Adrenal gland (tissue), 12 donors: ENCODE measurements around the gene SULT1A3. TPM values are rescaled to one million over a fixed set of nuclear protein-coding genes. Genes with fewer than 3 reads are reported as not detected.
"Not testable (repeated sequence)": the region's sequence is repeated elsewhere in the genome, so short reads cannot be mapped to it uniquely, and the experiment has no call there.

Experiments used
- DNase-seq, 7 donors: peaks; one replicate each; pipeline ENCODE4 v3.0.0-alpha.2; 2019 to 2020
- H3K27ac ChIP-seq, 5 donors: fragments of 200-600 bp; sonication (generic) in 4 of 5; 1 replicate in 3 of 5; 2 replicates in 2 of 5; pipeline versions ENCODE4 v1.5.1 to v1.8.0; 2016 to 2020; ENCODE audit warnings: mild to moderate bottlenecking in 1 of 5
- H3K27me3 ChIP-seq: fragments of 200-600 bp; 2 replicates; pipeline ENCODE4 v1.8.0; 2021
- H3K36me3 ChIP-seq, 2 donors: fragments of 200-600 bp; replicated peaks in 1 of 2; 1 replicate in 1 of 2; 2 replicates in 1 of 2; pipeline versions ENCODE4 v1.5.1 to v1.8.0; 2018 to 2022
- H3K4me1 ChIP-seq, 2 donors: fragments of 200-600 bp; replicated peaks in 1 of 2; 1 replicate in 1 of 2; 2 replicates in 1 of 2; pipeline versions ENCODE4 v1.5.1 to v1.8.0; 2018 to 2021
- H3K4me3 ChIP-seq, 4 donors: fragments of 200-600 bp; sonication (generic) in 3 of 4; one replicate each; pipeline ENCODE4 v1.5.1; 2016 to 2018
- H3K9me3 ChIP-seq, 3 donors: fragments of 200-600 bp; sonication (generic) in 1 of 3; replicated peaks in 1 of 3; 1 replicate in 2 of 3; 2 replicates in 1 of 3; pipeline versions ENCODE4 v1.5.1 to v1.8.0; 2016 to 2021
- CTCF ChIP-seq, 6 experiments: fragments of 450-650 bp in 4 of 6; fragments of 200-600 bp in 2 of 6; sonication (generic) in 1 of 6; IDR thresholded peaks; 1 replicate in 5 of 6; 2 replicates in 1 of 6; pipeline versions ENCODE4 v1.5.1 to v1.8.0; 2016 to 2021; ENCODE audit warnings: antibody characterized with exemption in 6 of 6, mild to moderate bottlenecking in 2 of 6, moderate library complexity in 1 of 6
- POLR2A ChIP-seq, 2 donors: fragments of 450-650 bp; IDR thresholded peaks; one replicate each; pipeline ENCODE4 v1.6.1; 2017; ENCODE audit warnings: antibody characterized with exemption in 2 of 2, mild to moderate bottlenecking in 2 of 2, moderate library complexity in 1 of 2
- WGBS, 4 donors: extraction: QIAGEN DNeasy Blood & Tissue Kit in 2 of 4; methylation state at CpG; one replicate each; pipeline versions ENCODE4 v1.1.5 to v1.1.7; 2013 to 2017; 5-methylcytosine and 5-hydroxymethylcytosine counted together
- intact Hi-C, 2 donors: fragments of 100-400 bp; cut with DNase I; formaldehyde crosslinking; loops; one replicate each; pipeline versions ENCODE4 v1.14.1 to v1.15.0; 2022 to 2023
- polyA plus RNA-seq, 3 donors: library from polyadenylated mRNA; stranded (reverse); fragments of 200-250 nt in 2 of 3; fragments of 350-450 nt in 1 of 3; fragmentation: Illumina TruSeq in 1 of 3; extraction: RNeasy Lipid Tissue Mini Kit (QIAGEN cat#74804) in 1 of 3; gene quantifications; one replicate each; pipeline ENCODE4 v1.2.3, GENCODE V29; 2013 to 2014
- total RNA-seq, 9 donors: library from RNA; depleted of rRNA in 4 of 9; stranded (reverse); fragments of >200 nt in 4 of 9; fragments of 120-200 nt in 1 of 9; fragmentation: NEBNext Ultra II Directional in 1 of 9; extraction: Animal tissue kit (Norgen Biotek cat#: 25700) in 1 of 9; gene quantifications; one replicate each; pipeline versions ENCODE4 v1.1.0 to v1.2.4, GENCODE V29; 2013 to 2023
- donor health status: healthy with polysubstance abuse.
- donor health status: Bipolar disorder and iron deficiency.
- donor health status: DM: yes; HTN: yes; CAD: no.
- donor health status: DM: no; HTN: no; CAD: no.
- donor health status: DM: no; HTN: no; CAD: no.
- donor health status: DM: yes; HTN: yes; CAD: no.

Gene SULT1A3
- total and polyA plus RNA-seq, 12 donors = 3.5 to 125 (median 12.8) TPM

DNA sequence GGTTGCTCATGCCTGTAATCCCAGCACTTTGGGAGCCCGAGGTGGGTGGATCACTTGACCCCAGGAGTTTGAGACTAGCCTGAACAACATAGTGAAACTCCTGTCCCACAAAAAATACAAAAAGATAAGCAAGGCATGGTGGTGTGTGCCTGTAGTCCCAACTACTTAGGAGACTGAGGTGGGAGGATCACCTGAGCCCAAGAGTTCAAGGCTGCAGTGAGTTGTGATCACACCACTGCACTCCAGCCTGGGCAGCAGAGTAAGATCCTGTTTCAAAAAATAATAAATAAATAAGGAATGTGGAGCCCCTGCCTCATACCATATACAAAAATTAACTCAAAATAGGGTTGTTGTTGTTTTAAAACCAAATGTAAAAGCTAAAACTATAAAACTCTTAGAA is 41.8 kb upstream of the SULT1A3 start:
- H3K9me3 ChIP-seq = no peaks in the 10 kb centered on the region
- intact Hi-C loops = no loop called here
- H3K4me3 ChIP-seq = no peak overlapping the region
- DNase-seq = no peak
- H3K4me1 ChIP-seq = no peaks in the 10 kb centered on the region
- WGBS, 4 donors = 78 to 93% (median 91%) methylated on average over 1 of the region's 1 CpG
- no peaks in the 10 kb centered on the region for H3K27me3 ChIP-seq
- no peak for TF ChIP-seq POLR2A (IDR thresholded peaks at IDR 0.05)
- TF ChIP-seq CTCF (IDR thresholded peaks at IDR 0.05) = no peak
- no peak overlapping the region for H3K27ac ChIP-seq
- H3K36me3 ChIP-seq = no peaks in the 10 kb centered on the region

GRCh38 chr16:30163538-30163937 is 35.5 kb upstream of the SULT1A3 start:
- intact Hi-C loops = loop anchor here in 1 of 2 donors (10.0 kb wide), 1 partner anchor 49 kb away; the partner anchor contains the start of gene GDPD3
- no peaks in the 10 kb centered on the region for H3K27me3 ChIP-seq

DNA sequence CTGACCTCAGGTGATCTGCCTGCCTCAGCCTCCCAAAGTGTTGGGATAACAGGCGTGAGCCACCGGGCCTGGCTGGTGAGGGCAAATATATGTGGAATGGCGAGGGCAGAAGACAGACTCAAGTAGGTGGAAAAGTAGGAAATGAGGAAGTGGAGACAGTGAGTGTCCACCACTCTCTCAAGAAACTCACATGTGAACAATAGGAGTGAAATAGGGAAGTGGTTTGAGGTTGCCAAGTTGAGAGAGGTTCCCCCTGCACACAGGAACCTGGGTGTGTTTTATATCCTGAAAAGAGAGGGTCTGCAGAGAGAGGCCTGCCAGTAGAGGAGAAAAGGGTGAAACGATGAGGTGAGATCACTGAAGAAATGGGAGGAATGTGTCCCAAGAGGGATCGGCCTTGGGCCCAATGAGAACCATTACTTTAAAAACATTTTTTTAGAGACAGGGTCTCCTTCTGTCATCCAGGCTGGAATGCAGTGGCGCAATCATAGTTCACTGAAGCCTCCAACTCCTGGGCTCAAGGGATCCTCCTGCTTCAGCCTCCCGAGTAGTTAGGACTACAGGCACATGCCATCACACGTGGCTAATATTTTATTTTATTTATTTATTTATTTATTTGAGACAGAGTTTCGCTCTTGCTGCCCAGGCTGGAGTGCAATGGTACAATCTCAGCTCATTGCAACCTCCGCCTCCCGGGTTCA is 32.7 kb upstream of the SULT1A3 start:
- Histone ChIP-seq H3K4me1 (no peaks in the 10 kb centered on the region), H3K9me3 (no peaks in the 10 kb centered on the region), H3K4me3 (no peak overlapping the region), H3K27me3 (no peaks in the 10 kb centered on the region), H3K27ac (no peak overlapping the region), H3K36me3 (no peaks in the 10 kb centered on the region)
- intact Hi-C loops = loop anchor here in 1 of 2 donors (10.0 kb wide), 1 partner anchor 52 kb away; the partner anchor contains the start of gene GDPD3
- WGBS, 4 donors = 86 to 91% (median 88%) methylated on average over 11 of the region's 11 CpGs
- no peak for DNase-seq
- TF ChIP-seq CTCF (IDR thresholded peaks at IDR 0.05) (no peak), POLR2A (IDR thresholded peaks at IDR 0.05) (no peak)

More at GRCh38 chr16:30163538-30163937, 35.5 kb upstream of the SULT1A3 start:
- H3K4me3 ChIP-seq = no peak overlapping the region
- H3K4me1 ChIP-seq = no peaks in the 10 kb centered on the region
- no peak for DNase-seq
- H3K9me3 ChIP-seq = no peaks in the 10 kb centered on the region
- TF ChIP-seq CTCF (IDR thresholded peaks at IDR 0.05) = no peak
- WGBS, 4 donors = 77 to 84% (median 82%) methylated on average over 3 of the region's 3 CpGs
- H3K36me3 ChIP-seq = no peaks in the 10 kb centered on the region
- no peak overlapping the region for H3K27ac ChIP-seq

- H3K4me1 ChIP-seq, H3K36me3 ChIP-seq, H3K4me3 ChIP-seq, H3K27me3 ChIP-seq, DNase-seq, H3K9me3 ChIP-seq, H3K27ac ChIP-seq: not testable (repeated sequence)
- intact Hi-C loops = loop anchor here in 1 of 2 donors (10.0 kb wide), 1 partner anchor 54 kb away; the partner anchor contains the start of gene GDPD3
- whole genome bisulfite sequencing, 4 donors = 81 to 85% methylated on average over 9 to 14 of the region's 29 CpGs; no CpG with 5 or more reads in 2 of the 4 donors
Observed at GRCh38 chr16:30168746-30169145, 30.3 kb upstream of the SULT1A3 start.

DNA sequence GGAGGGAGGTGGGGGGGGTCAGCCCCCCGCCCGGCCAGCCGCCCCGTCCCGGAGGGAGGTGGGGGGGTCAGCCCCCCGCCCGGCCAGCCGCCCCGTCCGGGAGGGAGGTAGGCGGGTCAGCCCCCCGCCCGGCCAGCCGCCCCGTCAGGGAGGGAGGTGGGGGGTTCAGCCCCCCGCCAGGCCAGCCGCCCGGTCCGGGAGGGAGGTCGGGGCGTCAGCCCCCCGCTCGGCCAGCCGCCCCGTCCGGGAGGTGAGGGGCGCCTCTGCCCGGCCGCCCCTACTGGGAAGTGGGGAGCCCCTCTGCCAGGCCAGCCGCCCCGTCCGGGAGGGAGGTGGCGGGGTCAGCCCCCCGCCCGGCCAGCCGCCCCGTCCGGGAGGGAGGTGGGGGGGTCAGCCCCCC is 29.6 kb upstream of the SULT1A3 start:
- 93% methylated on average over 32 of the region's 38 CpGs; no CpG with 5 or more reads in 3 of the 4 donors for WGBS, 4 donors
- intact Hi-C loops = loop anchor here in 1 of 2 donors (10.0 kb wide), 1 partner anchor 55 kb away; the partner anchor contains the start of gene GDPD3
- not testable (repeated sequence) for H3K27ac ChIP-seq, H3K4me3 ChIP-seq, H3K27me3 ChIP-seq, H3K9me3 ChIP-seq, H3K4me1 ChIP-seq, DNase-seq, H3K36me3 ChIP-seq

GRCh38 chr16:30170145-30170544 is 28.9 kb upstream of the SULT1A3 start:
- H3K9me3 ChIP-seq, H3K4me3 ChIP-seq, H3K4me1 ChIP-seq, intact Hi-C loops, H3K36me3 ChIP-seq, H3K27ac ChIP-seq, DNase-seq, H3K27me3 ChIP-seq: not testable (repeated sequence)
- WGBS, 4 donors = 89 to 96% methylated on average over 10 to 14 of the region's 31 CpGs; no CpG with 5 or more reads in 2 of the 4 donors
